ENCODE results near the gene CHDH.

CHDH gene

GRCh38 chr3:53808496-53808895 lies 37.7 kb downstream of the CHDH start:
- no peak for DNase-seq (ENCODE audit: low spot score)

- DNase-seq (ENCODE audit: low spot score): no peak
Observed at GRCh38 chr3:53807117-53807810, 39.0 kb downstream of the CHDH start.

GRCh38 chr3:53806182-53807116 lies 39.8 kb downstream of the CHDH start:
- peak; percentile 10 for DNase-seq (ENCODE audit: low spot score)

- DNase-seq (ENCODE audit: low spot score): no peak
Observed at GRCh38 chr3:53805463-53806159, 40.6 kb downstream of the CHDH start.

GRCh38 chr3:53804697-53805462 lies 41.3 kb downstream of the CHDH start:
- peak; percentile 41 for DNase-seq (ENCODE audit: low spot score)

GRCh38 chr3:53803816-53804695 lies 42.2 kb downstream of the CHDH start:
- DNase-seq (ENCODE audit: low spot score): no peak

GRCh38 chr3:53803124-53803815 lies 42.9 kb downstream of the CHDH start:
- DNase-seq (ENCODE audit: low spot score): no peak

- DNase-seq (ENCODE audit: low spot score): no peak
Observed at GRCh38 chr3:53802256-53802880, 43.9 kb downstream of the CHDH start.

- no peak for DNase-seq (ENCODE audit: low spot score)
Observed at GRCh38 chr3:53801319-53801718, 44.9 kb downstream of the CHDH start.

GRCh38 chr3:53800041-53800906 lies 45.9 kb downstream of the CHDH start:
- no peak for DNase-seq (ENCODE audit: low spot score)

GRCh38 chr3:53799338-53799865 lies 46.8 kb downstream of the CHDH start:
- no peak for DNase-seq (ENCODE audit: low spot score)

GRCh38 chr3:53798144-53798543 lies 48.1 kb downstream of the CHDH start:
- DNase-seq (ENCODE audit: low spot score): no peak

GRCh38 chr3:53795789-53796560 lies 50.2 kb downstream of the CHDH start:
- DNase-seq (ENCODE audit: low spot score): no peak

- no peak for DNase-seq (ENCODE audit: low spot score)
Observed at GRCh38 chr3:53795176-53795575, 51.0 kb downstream of the CHDH start.

- DNase-seq (ENCODE audit: low spot score): no peak
Observed at GRCh38 chr3:53794597-53794996, 51.6 kb downstream of the CHDH start.

GRCh38 chr3:53792866-53793265 lies 53.4 kb downstream of the CHDH start:
- DNase-seq (ENCODE audit: low spot score): no peak

GRCh38 chr3:53791317-53791716 lies 54.9 kb downstream of the CHDH start:
- DNase-seq (ENCODE audit: low spot score): no peak

GRCh38 chr3:53790470-53790869 lies 55.7 kb downstream of the CHDH start:
- no peak for DNase-seq (ENCODE audit: low spot score)
